D721Med (cell line): ENCODE measurements around the gene STYXL2.

Source experiments
- DNase-seq: peaks from one replicate; pipeline ENCODE4 v3.0.0; 2011; ENCODE audit warnings: low spot score; ENCODE audit not compliant: insufficient read length
- FAIRE-seq: peaks from 2 replicates; lab custom pipeline; 2011; peaks lifted over from hg19 to GRCh38; lab: Jason Lieb, UNC
- CTCF ChIP-seq: IDR thresholded peaks from 2 replicates; pipeline ENCODE4 v1.5.1; 2012; ENCODE audit warnings: mild to moderate bottlenecking, control low read depth; ENCODE audit not compliant: insufficient read depth; ENCODE audit errors: missing control alignments

Gene STYXL2

DNA sequence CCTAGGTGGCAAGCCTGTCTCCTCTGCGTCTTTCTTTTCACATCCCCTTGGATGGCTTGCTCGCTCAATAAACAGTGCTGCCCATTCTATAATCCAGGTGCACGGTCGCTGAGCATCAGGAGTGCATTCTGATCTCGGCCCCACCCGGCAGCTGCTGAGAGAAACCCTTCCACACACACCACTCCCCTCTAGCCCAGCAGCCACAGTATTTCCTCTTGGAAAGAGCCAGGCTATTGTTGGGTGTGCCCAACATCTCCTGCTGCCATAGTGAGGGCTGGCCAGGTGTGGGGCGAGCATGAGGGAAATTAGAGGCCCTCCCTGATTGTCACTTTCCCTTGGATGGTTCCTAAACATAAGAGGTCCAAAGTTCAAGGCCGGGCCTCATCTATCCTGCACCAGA is 28.4 kb upstream of the STYXL2 start:
- no peak for DNase-seq
- no peak for FAIRE-seq
- no peak for TF ChIP-seq CTCF

GRCh38 chr1:167066333-167067122 is 27.3 kb upstream of the STYXL2 start:
- peak; percentile 95 for TF ChIP-seq CTCF
- no peak for FAIRE-seq
- peak; percentile 93 for DNase-seq

- TF ChIP-seq CTCF = no peak
- peak; percentile 69 for FAIRE-seq
- DNase-seq = no peak
Measured at GRCh38 chr1:167067904-167068303, 26.0 kb upstream of the STYXL2 start.

GRCh38 chr1:167068761-167069160 is 25.1 kb upstream of the STYXL2 start:
- FAIRE-seq (no peak), DNase-seq (no peak)
- TF ChIP-seq CTCF = no peak

GRCh38 chr1:167071286-167071685 is 22.6 kb upstream of the STYXL2 start:
- DNase-seq = no peak
- TF ChIP-seq CTCF = no peak
- peak; percentile 25 for FAIRE-seq

- DNase-seq (no peak), FAIRE-seq (no peak)
- no peak for TF ChIP-seq CTCF
Measured at GRCh38 chr1:167076136-167076710, 17.7 kb upstream of the STYXL2 start.
